H1 (cell line): Measurements from ENCODE around the gene CAMK2B. TPM values are rescaled to one million over a fixed set of nuclear protein-coding genes. Genes with fewer than 3 reads are reported as not detected.

ENCODE experiments used
- CTCF ChIA-PET: fragments of 300-600 bp; sonication (Branson Sonifier 250); formaldehyde crosslinking; loops from one replicate; lab custom pipeline; 2021; ENCODE audit not compliant: partially characterized antibody; lab: Charles Lee
- POLR2A ChIA-PET: fragments of 300-600 bp; sonication (Branson Sonifier 250); formaldehyde crosslinking; loops from one replicate; lab custom pipeline; 2021; ENCODE audit warnings: inconsistent platforms; ENCODE audit not compliant: partially characterized antibody; lab: Charles Lee
- DNase-seq, 2 experiments: peaks; one replicate each; pipeline versions ENCODE4 v3.0.0 to v3.0.0-alpha.2; 2010 to 2022; ENCODE audit warnings: low spot score in 2 of 2, low read depth in 1 of 2, mixed read lengths in 1 of 2
- FAIRE-seq: peaks from 2 replicates; lab custom pipeline; 2011; peaks lifted over from hg19 to GRCh38; lab: Jason Lieb, UNC
- H2AFZ ChIP-seq: 2 replicates; pipeline ENCODE4 v1.8.1; 2012; ENCODE audit warnings: low read length, inconsistent platforms
- H2AK5ac ChIP-seq: 2 replicates; pipeline ENCODE4 v1.6.1; 2013; ENCODE audit warnings: low read depth, low read length
- H2BK120ac ChIP-seq: replicated peaks from 2 replicates; pipeline ENCODE3; 2013; ENCODE audit warnings: low read depth, low read length, inconsistent platforms
- H2BK12ac ChIP-seq: 2 replicates; pipeline ENCODE4 v1.6.1; 2013; ENCODE audit warnings: low read depth, low read length
- H2BK15ac ChIP-seq: 2 replicates; pipeline ENCODE4 v1.6.1; 2013; ENCODE audit warnings: low read length
- H2BK20ac ChIP-seq: 2 replicates; pipeline ENCODE4 v1.6.1; 2013; ENCODE audit warnings: low read length
- H2BK5ac ChIP-seq: 2 replicates; pipeline ENCODE4 v1.6.1; 2013; ENCODE audit warnings: low read depth, low read length
- H3K14ac ChIP-seq: 2 replicates; pipeline ENCODE4 v1.6.1; 2013; ENCODE audit warnings: inconsistent platforms; ENCODE audit not compliant: insufficient read length
- H3K18ac ChIP-seq: 2 replicates; pipeline ENCODE4 v1.6.1; 2013; ENCODE audit warnings: low read length; ENCODE audit errors: extremely low read depth
- H3K23ac ChIP-seq: 2 replicates; pipeline ENCODE4 v1.6.1; 2013; ENCODE audit warnings: inconsistent platforms; ENCODE audit not compliant: insufficient read length
- H3K23me2 ChIP-seq: 2 replicates; pipeline ENCODE4 v1.6.1; 2013; ENCODE audit warnings: low read depth, low read length
- H3K27ac ChIP-seq: 2 replicates; pipeline ENCODE4 v1.6.1; 2011; ENCODE audit warnings: low read depth, low read length, inconsistent platforms
- H3K27me3 ChIP-seq, 4 experiments: replicated peaks in 1 of 4; 1 replicate in 1 of 4; 2 replicates in 3 of 4; pipeline versions ENCODE4 v1.6.1 to v1.8.1; 2011 to 2013; ENCODE audit warnings: low read length in 3 of 4, mild to moderate bottlenecking in 3 of 4, inconsistent platforms in 2 of 4, mixed read lengths in 2 of 4, moderate library complexity in 1 of 4; ENCODE audit not compliant: control insufficient read depth in 3 of 4, insufficient read depth in 3 of 4; ENCODE audit errors: extremely low read depth in 1 of 4
- H3K36me3 ChIP-seq, 4 experiments: 2 replicates each; pipeline versions ENCODE4 v1.6.1 to v1.8.1; 2011 to 2013; ENCODE audit warnings: mild to moderate bottlenecking in 4 of 4, low read length in 3 of 4, moderate library complexity in 2 of 4, control low read depth in 1 of 4, inconsistent platforms in 1 of 4; ENCODE audit not compliant: insufficient read depth in 4 of 4, control insufficient read depth in 2 of 4
- H3K4ac ChIP-seq: replicated peaks from 2 replicates; pipeline ENCODE3; 2013; ENCODE audit warnings: low read length, low read depth, mixed read lengths, inconsistent platforms; ENCODE audit not compliant: insufficient read length
- H3K4me1 ChIP-seq, 4 experiments: replicated peaks in 1 of 4; 1 replicate in 1 of 4; 2 replicates in 3 of 4; pipeline versions ENCODE4 v1.6.1 to v1.8.1; 2011 to 2013; ENCODE audit warnings: low read length in 3 of 4, inconsistent platforms in 2 of 4, mixed read lengths in 1 of 4; ENCODE audit not compliant: insufficient read depth in 4 of 4, control insufficient read depth in 3 of 4
- H3K4me2 ChIP-seq, 2 experiments: 2 replicates each; pipeline versions ENCODE4 v1.6.1 to v1.8.1; 2011 to 2013; ENCODE audit warnings: low read depth in 2 of 2, low read length in 2 of 2, control low read depth in 1 of 2, inconsistent platforms in 1 of 2, mild to moderate bottlenecking in 1 of 2; ENCODE audit not compliant: insufficient read depth in 1 of 2
- H3K4me3 ChIP-seq, 4 experiments: fragments of 200-600, 300-600 bp in 1 of 4; sonication (generic), shearing (Covaris generic), sonication (Bioruptor Twin) in 1 of 4; 2 replicates each; pipeline versions ENCODE4 v1.5.1 to v1.8.1; 2011 to 2016; ENCODE audit warnings: low read length in 4 of 4, low read depth in 3 of 4, control low read depth in 2 of 4, inconsistent platforms in 2 of 4, mild to moderate bottlenecking in 2 of 4, mixed read lengths in 1 of 4, moderate library complexity in 1 of 4; ENCODE audit not compliant: insufficient read depth in 2 of 4; ENCODE audit errors: extremely low read depth in 1 of 4
- H3K56ac ChIP-seq: replicated peaks from 2 replicates; pipeline ENCODE3; 2013; ENCODE audit warnings: low read depth, mild to moderate bottlenecking, mixed read lengths, low read length, inconsistent platforms; ENCODE audit not compliant: insufficient read length
- H3K79me1 ChIP-seq: 2 replicates; pipeline ENCODE4 v1.6.1; 2013; ENCODE audit warnings: low read depth, low read length, control low read depth
- H3K79me2 ChIP-seq, 2 experiments: 2 replicates each; pipeline versions ENCODE4 v1.6.1 to v1.8.1; 2012 to 2013; ENCODE audit warnings: low read length in 2 of 2, mild to moderate bottlenecking in 2 of 2, inconsistent platforms in 1 of 2; ENCODE audit not compliant: insufficient read depth in 2 of 2, control insufficient read depth in 1 of 2
- H3K9ac ChIP-seq, 4 experiments: replicated peaks in 1 of 4; 1 replicate in 1 of 4; 2 replicates in 3 of 4; pipeline versions ENCODE4 v1.6.1 to v1.8.1; 2011 to 2013; ENCODE audit warnings: low read depth in 3 of 4, low read length in 3 of 4, control low read depth in 2 of 4, mild to moderate bottlenecking in 2 of 4, moderate library complexity in 2 of 4, inconsistent platforms in 1 of 4; ENCODE audit errors: extremely low read depth in 1 of 4
- H3K9me3 ChIP-seq, 2 experiments: 2 replicates each; pipeline versions ENCODE4 v1.6.1 to v1.8.1; 2012 to 2013; ENCODE audit warnings: mild to moderate bottlenecking in 2 of 2, moderate library complexity in 2 of 2, control low read depth in 1 of 2, inconsistent platforms in 1 of 2, low read depth in 1 of 2, low read length in 1 of 2, mixed read lengths in 1 of 2; ENCODE audit not compliant: insufficient read depth in 2 of 2
- H4K20me1 ChIP-seq, 2 experiments: replicated peaks in 1 of 2; 2 replicates each; pipeline versions ENCODE3 to v1.8.1; 2011 to 2013; ENCODE audit warnings: inconsistent platforms in 2 of 2, low read length in 2 of 2, mild to moderate bottlenecking in 1 of 2; ENCODE audit not compliant: insufficient read depth in 2 of 2, control insufficient read depth in 1 of 2
- H4K5ac ChIP-seq: 2 replicates; pipeline ENCODE4 v1.6.1; 2013; ENCODE audit warnings: low read length, low read depth, mixed read lengths, inconsistent platforms; ENCODE audit not compliant: insufficient read length
- H4K8ac ChIP-seq: 2 replicates; pipeline ENCODE4 v1.8.0; 2013; ENCODE audit warnings: mild to moderate bottlenecking, moderate library complexity, low read length, inconsistent platforms; ENCODE audit not compliant: insufficient read depth; ENCODE audit errors: extremely low read depth
- H4K91ac ChIP-seq: replicated peaks from 2 replicates; pipeline ENCODE3; 2013; ENCODE audit warnings: low read length, mixed read lengths, inconsistent platforms; ENCODE audit not compliant: insufficient read length
- CHD1 ChIP-seq: IDR thresholded peaks from 2 replicates; pipeline ENCODE4 v1.6.1; 2012; ENCODE audit warnings: low read depth, low read length, improper control_type of control experiment
- EZH2 ChIP-seq: fragments of 200-600 bp; sonication (generic); IDR thresholded peaks from 2 replicates; pipeline ENCODE4 v1.7.1; 2012; ENCODE audit warnings: low read depth, mild to moderate bottlenecking, moderate library complexity, low read length, inconsistent platforms; ENCODE audit not compliant: severe bottlenecking
- JUN ChIP-seq: IDR thresholded peaks from 2 replicates; pipeline ENCODE4 v1.6.1; 2011; ENCODE audit warnings: low read depth, mild to moderate bottlenecking, improper control_type of control experiment, low read length
- KDM4A ChIP-seq: IDR thresholded peaks from one replicate; pipeline ENCODE4 v1.7.1; 2012; ENCODE audit warnings: low read depth, mild to moderate bottlenecking, moderate library complexity, low read length, inconsistent platforms; ENCODE audit not compliant: severe bottlenecking
- KDM5A ChIP-seq: fragments of 200-600 bp; IDR thresholded peaks from 2 replicates; pipeline ENCODE4 v1.7.1; 2012; ENCODE audit warnings: mild to moderate bottlenecking, low read length, inconsistent platforms, mixed read lengths
- PHF8 ChIP-seq: fragments of 200-600 bp; sonication (generic); conservative IDR thresholded peaks from 2 replicates; pipeline ENCODE4 v1.7.1; 2012; ENCODE audit warnings: low read depth, mild to moderate bottlenecking, inconsistent platforms, low read length, moderate library complexity
- POU5F1 ChIP-seq: IDR thresholded peaks from 2 replicates; pipeline ENCODE4 v1.6.1; 2011; ENCODE audit warnings: low read depth, mild to moderate bottlenecking, low read length, moderate library complexity
- RNF2 ChIP-seq: fragments of 200-900, 300-1000 bp; sonication (generic); IDR thresholded peaks from 2 replicates; pipeline ENCODE4 v1.7.1; 2016; ENCODE audit warnings: borderline replicate concordance, low read depth, mild to moderate bottlenecking, antibody characterized with exemption, low read length; ENCODE audit not compliant: poor library complexity, severe bottlenecking; ENCODE audit errors: missing control alignments
- SP1 ChIP-seq: IDR thresholded peaks from 2 replicates; pipeline ENCODE4 v1.6.1; 2011; ENCODE audit warnings: low read depth, low read length
- SUZ12 ChIP-seq: fragments of 200-600 bp; sonication (generic); IDR thresholded peaks from 2 replicates; pipeline ENCODE4 v1.6.1; 2012; ENCODE audit warnings: mild to moderate bottlenecking, inconsistent platforms, low read length, moderate library complexity, mixed read lengths
- TAF1 ChIP-seq: IDR thresholded peaks from 2 replicates; pipeline ENCODE4 v1.6.1; 2011; ENCODE audit warnings: mild to moderate bottlenecking, low read depth, low read length
- TAF7 ChIP-seq: optimal IDR thresholded peaks from 2 replicates; pipeline ENCODE3; 2011; ENCODE audit warnings: low read depth, mild to moderate bottlenecking, inconsistent platforms, low read length, moderate library complexity, borderline replicate concordance
- WGBS, 2 experiments: shearing (Covaris generic) in 1 of 2; methylation state at CpG; one replicate each; pipeline versions ENCODE4 v1.1.6 to v1.1.7; 2013 to 2015; ENCODE audit warnings: low lambda C conversion rate in 2 of 2, mixed read lengths in 2 of 2, inconsistent platforms in 1 of 2, low coverage in 1 of 2, missing lambda C conversion rate in 1 of 2; ENCODE audit not compliant: insufficient replicate concordance in 2 of 2, insufficient coverage in 1 of 2, insufficient read length in 1 of 2; ENCODE audit errors: extremely low coverage in 1 of 2, missing lambda C conversion rate in 1 of 2; 5-methylcytosine and 5-hydroxymethylcytosine counted together
- polyA plus RNA-seq, 7 experiments: library from polyadenylated mRNA; depleted of rRNA in 3 of 7; stranded (reverse) in 5 of 7; unstranded in 2 of 7; fragments of >200 nt in 5 of 7; fragments of 200-250 nt in 2 of 7; gene quantifications; 1 replicate in 5 of 7; 2 replicates in 1 of 7; 4 replicates in 1 of 7; pipeline versions ENCODE4 v1.2.1 to v1.2.3, GENCODE V29; 2011 to 2013; ENCODE audit warnings: missing spikeins in 2 of 7, mixed read lengths in 2 of 7
- total RNA-seq: library from RNA; stranded (reverse); fragmentation: NEBNext Ultra II Directional; extraction: Animal tissue kit (Norgen Biotek cat#: 25700); gene quantifications from 2 replicates; pipeline ENCODE4 v1.2.1, GENCODE V29; 2021
- TF ChIP-seq, protein P1 (sequence below): IDR thresholded peaks from 2 replicates; pipeline ENCODE4 v1.6.1; 2012; ENCODE audit warnings: inconsistent platforms

The CAMK2B gene
- total and polyA plus RNA-seq, 2 of the 8 experiments (the other 6 are each of a cell fraction or from before 2014, with no cell fraction given) = 0.05 to 0.15 TPM

DNA sequence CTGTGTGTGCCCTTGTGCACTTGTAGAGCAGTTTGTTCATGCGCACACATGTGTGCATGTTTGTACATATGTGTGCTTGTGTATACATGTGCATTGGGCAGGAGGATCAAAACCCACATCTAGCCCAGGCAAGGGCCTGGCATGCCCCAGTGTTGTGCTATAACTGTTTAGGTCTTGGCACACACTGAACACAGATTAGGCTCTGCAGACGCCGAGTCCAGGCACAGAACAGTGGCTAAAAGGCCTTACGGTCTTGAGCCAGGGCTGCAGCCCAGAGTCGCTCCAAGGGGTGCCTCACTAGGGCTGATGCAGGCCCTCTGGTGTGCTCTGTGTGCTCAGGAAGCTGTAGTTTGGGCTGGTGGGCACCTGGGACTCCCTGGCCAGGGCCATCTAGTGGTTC, 68.9 kb downstream of the CAMK2B start:
- Histone ChIP-seq H3K23ac (no peak overlapping the region), H3K14ac (no peak overlapping the region), H3K56ac (no peak overlapping the region), H2AFZ (no peak overlapping the region), H2BK120ac (no peak overlapping the region), H3K79me1 (no peaks in the 10 kb centered on the region), H4K5ac (no peak overlapping the region), H3K36me3 (no peaks in the 10 kb centered on the region), H3K27ac (no peak overlapping the region), H3K18ac (no peak overlapping the region), H3K79me2 (no peaks in the 10 kb centered on the region), H2BK20ac (no peak overlapping the region), H4K91ac (no peak overlapping the region), H2BK12ac (no peak overlapping the region), H3K4me3 (no peak overlapping the region), H3K27me3 (no peaks in the 10 kb centered on the region), H3K4me2 (no peak overlapping the region), H3K4me1 (no peaks in the 10 kb centered on the region), H4K8ac (no peak overlapping the region), H4K20me1 (peaks cover 0 to 6% of the 10 kb centered on the region in 2 experiments), H3K9ac (no peak overlapping the region), H3K4ac (no peak overlapping the region), H2AK5ac (peak overlapping the region; percentile 34; the same call in 1 of the 2 replicates), H2BK15ac (no peak overlapping the region; the same call in 1 of the 2 replicates), H2BK5ac (no peak overlapping the region), H3K23me2 (peaks cover 3% of the 10 kb centered on the region; the same call in 1 of the 2 replicates), H3K9me3 (no peaks in the 10 kb centered on the region)
- ChIA-PET CTCF (interaction anchor here (0.9 kb wide), 1 partner anchor 34 kb away, joined by 3 read pairs; no protein-coding TSS in a partner anchor), POLR2A (no interaction called here)
- FAIRE-seq (no peak), DNase-seq (no peak)
- 74% methylated on average over 5 of the region's 5 CpGs; no CpG with 5 or more reads in 1 of the 2 experiments for WGBS, 2 experiments
- TF ChIP-seq CHD1 = no peak
- TF ChIP-seq PHF8 = no peak
- no peak for TF ChIP-seq POU5F1
- TF ChIP-seq TAF7 = no peak
- no peak for TF ChIP-seq SP1
- no peak for TF ChIP-seq TAF1
- no peak for TF ChIP-seq KDM5A
- TF ChIP-seq, protein P1, sequence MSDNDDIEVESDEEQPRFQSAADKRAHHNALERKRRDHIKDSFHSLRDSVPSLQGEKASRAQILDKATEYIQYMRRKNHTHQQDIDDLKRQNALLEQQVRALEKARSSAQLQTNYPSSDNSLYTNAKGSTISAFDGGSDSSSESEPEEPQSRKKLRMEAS = no peak
- TF ChIP-seq EZH2 = no peak
- TF ChIP-seq JUN = no peak
- no peak for TF ChIP-seq RNF2
- TF ChIP-seq SUZ12 = no peak
- TF ChIP-seq KDM4A = no peak
